Measurements from ENCODE around the gene GREM2.

DNA sequence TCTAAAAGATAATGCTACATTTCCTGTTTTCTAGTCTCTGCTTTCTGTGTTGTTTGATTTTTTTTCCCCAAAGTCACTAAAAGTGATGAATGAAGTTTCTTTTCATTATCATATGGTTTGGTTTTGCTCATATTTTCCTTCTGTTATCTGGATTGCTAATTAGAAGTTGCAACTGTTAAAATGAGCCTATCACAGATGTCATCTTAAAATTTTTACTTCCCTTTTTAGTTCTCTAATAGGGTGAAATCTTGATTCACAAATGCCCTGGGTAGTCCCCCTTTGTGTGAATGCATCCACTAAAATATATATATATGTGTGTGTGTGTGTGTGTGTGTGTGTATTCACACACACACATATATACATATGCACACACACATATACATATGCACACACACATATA is 144.1 kb downstream of the GREM2 start:
- TF ChIP-seq, protein P1, sequence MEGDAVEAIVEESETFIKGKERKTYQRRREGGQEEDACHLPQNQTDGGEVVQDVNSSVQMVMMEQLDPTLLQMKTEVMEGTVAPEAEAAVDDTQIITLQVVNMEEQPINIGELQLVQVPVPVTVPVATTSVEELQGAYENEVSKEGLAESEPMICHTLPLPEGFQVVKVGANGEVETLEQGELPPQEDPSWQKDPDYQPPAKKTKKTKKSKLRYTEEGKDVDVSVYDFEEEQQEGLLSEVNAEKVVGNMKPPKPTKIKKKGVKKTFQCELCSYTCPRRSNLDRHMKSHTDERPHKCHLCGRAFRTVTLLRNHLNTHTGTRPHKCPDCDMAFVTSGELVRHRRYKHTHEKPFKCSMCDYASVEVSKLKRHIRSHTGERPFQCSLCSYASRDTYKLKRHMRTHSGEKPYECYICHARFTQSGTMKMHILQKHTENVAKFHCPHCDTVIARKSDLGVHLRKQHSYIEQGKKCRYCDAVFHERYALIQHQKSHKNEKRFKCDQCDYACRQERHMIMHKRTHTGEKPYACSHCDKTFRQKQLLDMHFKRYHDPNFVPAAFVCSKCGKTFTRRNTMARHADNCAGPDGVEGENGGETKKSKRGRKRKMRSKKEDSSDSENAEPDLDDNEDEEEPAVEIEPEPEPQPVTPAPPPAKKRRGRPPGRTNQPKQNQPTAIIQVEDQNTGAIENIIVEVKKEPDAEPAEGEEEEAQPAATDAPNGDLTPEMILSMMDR (IDR thresholded peaks at IDR 0.05; ENCODE audit: low read length): no peak
- no peak for TF ChIP-seq EZH2 (IDR thresholded peaks at IDR 0.05; ENCODE audit: borderline replicate concordance, low read length)
